ENCODE measurements around the gene KCNK18. TPM values are rescaled to one million over a fixed set of nuclear protein-coding genes. Genes with fewer than 3 reads are reported as not detected.

Gene KCNK18
- total and polyA plus RNA-seq, 2 of the 8 experiments (the other 6 are each of a cell fraction or from before 2014, with no cell fraction given) = not detected

DNA sequence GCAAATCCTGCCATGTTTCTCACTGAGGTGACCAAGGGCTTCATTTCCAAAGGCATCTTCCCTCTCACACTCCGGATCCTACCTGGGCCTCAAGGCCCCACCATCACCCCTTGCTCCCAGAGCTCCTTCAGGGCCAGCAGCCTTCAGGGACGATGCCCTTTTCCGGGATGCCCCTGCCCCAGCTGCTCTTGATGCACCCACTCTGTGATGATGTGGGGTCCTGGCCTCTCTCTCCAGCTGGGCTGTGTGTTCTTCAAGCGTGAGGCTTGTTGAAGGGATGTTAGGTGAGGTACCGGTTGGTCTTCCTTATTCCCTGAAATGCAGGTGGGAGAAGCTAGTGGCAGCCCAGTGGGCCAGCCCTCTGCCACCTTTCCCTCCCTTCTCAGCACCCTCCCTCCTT lies 25.3 kb downstream of the KCNK18 start:
- Histone ChIP-seq H4K5ac (ENCODE audit: insufficient read length, low read depth, low read length) (no peak overlapping the region), H2AK5ac (ENCODE audit: low read depth, low read length) (no peak overlapping the region), H4K91ac (replicated peaks; ENCODE audit: insufficient read length, low read length) (peak overlapping the region; percentile 18), H2BK20ac (ENCODE audit: low read length) (no peak overlapping the region), H3K4me1 (replicated peaks in 1 of 4; ENCODE audit: control insufficient read depth in 3 of 4, insufficient read depth in 4 of 4, low read length in 3 of 4) (peaks cover 0 to 5% (median under 1%) of the 10 kb centered on the region in 4 experiments; a peak in 2 of 7 replicates), H4K8ac (ENCODE audit: extremely low read depth, insufficient read depth, low read length) (no peak overlapping the region), H3K23ac (ENCODE audit: insufficient read length) (no peak overlapping the region), H3K36me3 (ENCODE audit: control insufficient read depth in 2 of 4, insufficient read depth in 4 of 4, low read length in 3 of 4) (no peaks in the 10 kb centered on the region), H3K79me2 (ENCODE audit: control insufficient read depth in 1 of 2, insufficient read depth in 2 of 2, low read length in 2 of 2) (no peaks in the 10 kb centered on the region), H2BK15ac (ENCODE audit: low read length) (no peak overlapping the region), H3K18ac (ENCODE audit: extremely low read depth, low read length) (no peak overlapping the region), H3K14ac (ENCODE audit: insufficient read length) (no peak overlapping the region), H3K56ac (replicated peaks; ENCODE audit: insufficient read length, low read depth, low read length) (no peak overlapping the region), H2BK120ac (replicated peaks; ENCODE audit: low read depth, low read length) (no peak overlapping the region), H4K20me1 (replicated peaks in 1 of 2; ENCODE audit: control insufficient read depth in 1 of 2, insufficient read depth in 2 of 2, low read length in 2 of 2) (peaks cover 0 to 1% of the 10 kb centered on the region in 2 experiments), H3K4me3 (ENCODE audit: extremely low read depth in 1 of 4, insufficient read depth in 2 of 4, low read depth in 3 of 4, low read length in 4 of 4) (no peak overlapping the region), H2BK12ac (ENCODE audit: low read depth, low read length) (peak overlapping the region; percentile 31; the same call in 1 of the 2 replicates), H3K79me1 (ENCODE audit: low read depth, low read length) (no peaks in the 10 kb centered on the region), H3K9ac (replicated peaks in 1 of 4; ENCODE audit: extremely low read depth in 1 of 4, low read depth in 3 of 4, low read length in 3 of 4) (no peak overlapping the region), H3K9me3 (ENCODE audit: insufficient read depth in 2 of 2, low read depth in 1 of 2, low read length in 1 of 2) (no peaks in the 10 kb centered on the region), H3K27ac (ENCODE audit: low read depth, low read length) (no peak overlapping the region), H2BK5ac (ENCODE audit: low read depth, low read length) (no peak overlapping the region), H3K4me2 (ENCODE audit: insufficient read depth in 1 of 2, low read depth in 2 of 2, low read length in 2 of 2) (no peak overlapping the region), H3K4ac (replicated peaks; ENCODE audit: insufficient read length, low read depth, low read length) (no peak overlapping the region), H3K23me2 (ENCODE audit: low read depth, low read length) (no peaks in the 10 kb centered on the region), H3K27me3 (replicated peaks in 1 of 4; ENCODE audit: control insufficient read depth in 3 of 4, extremely low read depth in 1 of 4, insufficient read depth in 3 of 4, low read length in 3 of 4) (peaks cover 0 to 4% (median 3%) of the 10 kb centered on the region in 4 experiments; a peak in 4 of 7 replicates), H2AFZ (ENCODE audit: low read length) (no peak overlapping the region)
- ChIA-PET POLR2A (ENCODE audit: partially characterized antibody) (no interaction called here), CTCF (ENCODE audit: partially characterized antibody) (interaction anchor here (0.7 to 6.6 kb wide), 7 partner anchors 10 to 227 kb away, joined by 3 to 97 read pairs (median 3); no protein-coding TSS in a partner anchor)
- DNase-seq (ENCODE audit: low read depth in 1 of 2, low spot score in 2 of 2) = no peak
- FAIRE-seq = no peak
- 92% methylated on average over 5 of the region's 5 CpGs; no CpG with 5 or more reads in 1 of the 2 experiments for WGBS, 2 experiments (ENCODE audit: extremely low coverage in 1 of 2, insufficient coverage in 1 of 2, insufficient read length in 1 of 2, insufficient replicate concordance in 2 of 2, low coverage in 1 of 2, low lambda C conversion rate in 2 of 2, missing lambda C conversion rate in 1 of 2)
- TF ChIP-seq SP1 (IDR thresholded peaks at IDR 0.05; ENCODE audit: low read depth, low read length) (no peak), SIN3A (conservative IDR thresholded peaks at IDR 0.05 in 1 of 2, IDR thresholded peaks at IDR 0.05 in 1 of 2; ENCODE audit: low read depth in 1 of 2, low read length in 2 of 2) (no peak), BACH1 (IDR thresholded peaks at IDR 0.05; ENCODE audit: low read length) (no peak), SP4 (IDR thresholded peaks at IDR 0.05; ENCODE audit: low read length) (no peak), POU5F1 (IDR thresholded peaks at IDR 0.05; ENCODE audit: low read depth, low read length) (no peak), JUND (IDR thresholded peaks at IDR 0.05; ENCODE audit: low read length) (no peak), TCF12 (IDR thresholded peaks at IDR 0.05; ENCODE audit: low read depth, low read length) (no peak), EP300 (IDR thresholded peaks at IDR 0.05; ENCODE audit: borderline replicate concordance in 1 of 2, low read depth in 2 of 2, low read length in 2 of 2) (no peak), CBX8 (IDR thresholded peaks at IDR 0.05; ENCODE audit: borderline replicate concordance, low read depth, low read length) (no peak)
- TF ChIP-seq, protein P1, sequence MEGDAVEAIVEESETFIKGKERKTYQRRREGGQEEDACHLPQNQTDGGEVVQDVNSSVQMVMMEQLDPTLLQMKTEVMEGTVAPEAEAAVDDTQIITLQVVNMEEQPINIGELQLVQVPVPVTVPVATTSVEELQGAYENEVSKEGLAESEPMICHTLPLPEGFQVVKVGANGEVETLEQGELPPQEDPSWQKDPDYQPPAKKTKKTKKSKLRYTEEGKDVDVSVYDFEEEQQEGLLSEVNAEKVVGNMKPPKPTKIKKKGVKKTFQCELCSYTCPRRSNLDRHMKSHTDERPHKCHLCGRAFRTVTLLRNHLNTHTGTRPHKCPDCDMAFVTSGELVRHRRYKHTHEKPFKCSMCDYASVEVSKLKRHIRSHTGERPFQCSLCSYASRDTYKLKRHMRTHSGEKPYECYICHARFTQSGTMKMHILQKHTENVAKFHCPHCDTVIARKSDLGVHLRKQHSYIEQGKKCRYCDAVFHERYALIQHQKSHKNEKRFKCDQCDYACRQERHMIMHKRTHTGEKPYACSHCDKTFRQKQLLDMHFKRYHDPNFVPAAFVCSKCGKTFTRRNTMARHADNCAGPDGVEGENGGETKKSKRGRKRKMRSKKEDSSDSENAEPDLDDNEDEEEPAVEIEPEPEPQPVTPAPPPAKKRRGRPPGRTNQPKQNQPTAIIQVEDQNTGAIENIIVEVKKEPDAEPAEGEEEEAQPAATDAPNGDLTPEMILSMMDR (IDR thresholded peaks at IDR 0.05; ENCODE audit: control extremely low read depth in 1 of 3, insufficient read depth in 1 of 3, low read depth in 1 of 3, low read length in 3 of 3) = no peak
- TF ChIP-seq, protein P2, sequence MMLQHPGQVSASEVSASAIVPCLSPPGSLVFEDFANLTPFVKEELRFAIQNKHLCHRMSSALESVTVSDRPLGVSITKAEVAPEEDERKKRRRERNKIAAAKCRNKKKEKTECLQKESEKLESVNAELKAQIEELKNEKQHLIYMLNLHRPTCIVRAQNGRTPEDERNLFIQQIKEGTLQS (IDR thresholded peaks at IDR 0.05; ENCODE audit: insufficient read depth, low read depth, low read length) = no peak

Data from H1 (cell line).